PFSK-1 (cell line): ENCODE results near the gene TTLL11.

Experiments
- FOXP2 ChIP-seq: optimal IDR thresholded peaks from 2 replicates; pipeline ENCODE3; 2011; ENCODE audit warnings: borderline replicate concordance, control low read depth, inconsistent platforms; ENCODE audit not compliant: insufficient read depth; ENCODE audit errors: extremely low read length, extremely low read depth
- POLR2AphosphoS5 ChIP-seq: IDR thresholded peaks from 2 replicates; pipeline ENCODE4 v1.6.1; 2012; ENCODE audit warnings: low read depth, mild to moderate bottlenecking, control low read depth, low read length, moderate library complexity
- TAF1 ChIP-seq: IDR thresholded peaks from 2 replicates; pipeline ENCODE4 v1.6.1; 2012; ENCODE audit warnings: low read length, control low read depth, borderline replicate concordance; ENCODE audit not compliant: insufficient read depth
- TF ChIP-seq, protein P1 (sequence below), 2 experiments: IDR thresholded peaks; 2 replicates each; pipeline versions ENCODE4 v1.6.1 to v1.8.0; 2011 to 2012; ENCODE audit warnings: low read depth in 2 of 2, low read length in 2 of 2, control low read depth in 1 of 2, inconsistent platforms in 1 of 2, mild to moderate bottlenecking in 1 of 2, moderate library complexity in 1 of 2; ENCODE audit not compliant: insufficient read depth in 1 of 2

DNA sequence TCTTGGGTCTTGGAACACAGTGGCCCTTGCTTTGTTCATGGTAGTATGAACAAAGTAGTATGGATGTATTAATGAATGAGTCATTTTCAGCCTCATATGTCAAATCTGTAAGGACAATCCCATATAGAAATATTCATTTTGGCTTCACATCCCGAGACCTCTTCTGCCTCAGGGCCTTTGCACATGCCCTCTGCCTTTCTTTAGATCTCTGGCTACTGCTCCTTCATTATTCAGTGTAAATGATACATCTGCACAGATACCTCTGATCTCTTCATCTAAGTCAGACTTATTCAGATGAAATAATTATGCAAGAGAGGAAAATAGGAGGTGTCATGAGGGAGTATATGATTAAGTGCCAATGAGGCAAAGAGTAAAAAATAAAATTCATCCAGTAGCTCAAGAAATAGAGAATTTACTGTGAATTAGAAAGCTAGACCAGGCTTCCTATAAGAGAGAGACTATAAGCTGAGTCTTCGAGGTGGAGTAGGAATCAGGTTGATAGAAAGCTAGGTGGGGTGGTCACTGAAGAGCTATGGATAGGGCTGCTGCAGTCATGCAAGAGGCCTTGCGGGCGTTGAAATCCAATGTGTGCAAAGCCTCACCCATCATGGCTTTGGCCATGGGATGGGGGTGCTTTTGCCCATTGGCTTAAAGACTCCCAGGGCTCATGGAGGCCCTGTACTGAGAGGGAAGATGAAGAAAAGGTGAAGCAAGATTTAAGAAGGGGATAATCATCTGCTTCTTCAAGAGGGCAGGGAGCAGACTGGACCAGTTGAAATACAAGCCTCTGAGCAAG lies 3.7 kb upstream of the TTLL11 start:
- TF ChIP-seq, protein P1, sequence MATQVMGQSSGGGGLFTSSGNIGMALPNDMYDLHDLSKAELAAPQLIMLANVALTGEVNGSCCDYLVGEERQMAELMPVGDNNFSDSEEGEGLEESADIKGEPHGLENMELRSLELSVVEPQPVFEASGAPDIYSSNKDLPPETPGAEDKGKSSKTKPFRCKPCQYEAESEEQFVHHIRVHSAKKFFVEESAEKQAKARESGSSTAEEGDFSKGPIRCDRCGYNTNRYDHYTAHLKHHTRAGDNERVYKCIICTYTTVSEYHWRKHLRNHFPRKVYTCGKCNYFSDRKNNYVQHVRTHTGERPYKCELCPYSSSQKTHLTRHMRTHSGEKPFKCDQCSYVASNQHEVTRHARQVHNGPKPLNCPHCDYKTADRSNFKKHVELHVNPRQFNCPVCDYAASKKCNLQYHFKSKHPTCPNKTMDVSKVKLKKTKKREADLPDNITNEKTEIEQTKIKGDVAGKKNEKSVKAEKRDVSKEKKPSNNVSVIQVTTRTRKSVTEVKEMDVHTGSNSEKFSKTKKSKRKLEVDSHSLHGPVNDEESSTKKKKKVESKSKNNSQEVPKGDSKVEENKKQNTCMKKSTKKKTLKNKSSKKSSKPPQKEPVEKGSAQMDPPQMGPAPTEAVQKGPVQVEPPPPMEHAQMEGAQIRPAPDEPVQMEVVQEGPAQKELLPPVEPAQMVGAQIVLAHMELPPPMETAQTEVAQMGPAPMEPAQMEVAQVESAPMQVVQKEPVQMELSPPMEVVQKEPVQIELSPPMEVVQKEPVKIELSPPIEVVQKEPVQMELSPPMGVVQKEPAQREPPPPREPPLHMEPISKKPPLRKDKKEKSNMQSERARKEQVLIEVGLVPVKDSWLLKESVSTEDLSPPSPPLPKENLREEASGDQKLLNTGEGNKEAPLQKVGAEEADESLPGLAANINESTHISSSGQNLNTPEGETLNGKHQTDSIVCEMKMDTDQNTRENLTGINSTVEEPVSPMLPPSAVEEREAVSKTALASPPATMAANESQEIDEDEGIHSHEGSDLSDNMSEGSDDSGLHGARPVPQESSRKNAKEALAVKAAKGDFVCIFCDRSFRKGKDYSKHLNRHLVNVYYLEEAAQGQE (IDR thresholded peaks at IDR 0.05; ENCODE audit: insufficient read depth in 1 of 2, low read depth in 2 of 2, low read length in 2 of 2), result no peak
- TF ChIP-seq FOXP2 (no peak), TAF1 (no peak), POLR2AphosphoS5 (no peak)
